ENCODE measurements around the gene COPE.

DNA sequence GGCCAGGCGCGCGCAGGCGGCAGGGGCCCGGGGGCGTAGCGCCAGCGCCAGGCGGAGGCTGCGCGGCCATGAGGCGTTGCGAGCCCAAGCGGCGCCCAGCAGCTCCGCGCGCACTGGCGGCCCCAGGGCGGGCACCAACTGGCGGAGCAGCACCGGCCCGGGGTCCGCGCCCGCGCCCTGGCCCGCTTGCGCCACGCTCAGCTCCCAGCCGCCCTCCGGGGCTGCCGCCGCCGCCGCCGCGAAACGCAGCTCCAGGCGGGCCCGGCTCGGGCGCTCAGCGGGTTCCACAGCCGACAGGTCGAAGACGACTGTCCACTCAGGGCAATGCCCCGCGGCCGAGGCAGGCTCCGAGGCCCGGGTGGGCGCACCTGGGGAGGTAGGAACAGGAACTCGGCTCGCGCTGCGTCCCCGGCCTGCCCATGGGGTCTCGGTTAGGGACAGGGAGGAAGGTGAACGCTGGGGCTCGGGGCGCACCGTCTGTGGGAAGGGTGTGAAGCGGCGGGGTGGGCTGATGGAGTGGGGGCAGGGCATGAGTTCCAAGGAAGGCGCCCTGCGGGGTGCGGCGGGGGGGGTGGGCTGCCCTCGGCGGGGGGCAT is 50.1 kb downstream of the COPE start:
- TF ChIP-seq, protein P1, sequence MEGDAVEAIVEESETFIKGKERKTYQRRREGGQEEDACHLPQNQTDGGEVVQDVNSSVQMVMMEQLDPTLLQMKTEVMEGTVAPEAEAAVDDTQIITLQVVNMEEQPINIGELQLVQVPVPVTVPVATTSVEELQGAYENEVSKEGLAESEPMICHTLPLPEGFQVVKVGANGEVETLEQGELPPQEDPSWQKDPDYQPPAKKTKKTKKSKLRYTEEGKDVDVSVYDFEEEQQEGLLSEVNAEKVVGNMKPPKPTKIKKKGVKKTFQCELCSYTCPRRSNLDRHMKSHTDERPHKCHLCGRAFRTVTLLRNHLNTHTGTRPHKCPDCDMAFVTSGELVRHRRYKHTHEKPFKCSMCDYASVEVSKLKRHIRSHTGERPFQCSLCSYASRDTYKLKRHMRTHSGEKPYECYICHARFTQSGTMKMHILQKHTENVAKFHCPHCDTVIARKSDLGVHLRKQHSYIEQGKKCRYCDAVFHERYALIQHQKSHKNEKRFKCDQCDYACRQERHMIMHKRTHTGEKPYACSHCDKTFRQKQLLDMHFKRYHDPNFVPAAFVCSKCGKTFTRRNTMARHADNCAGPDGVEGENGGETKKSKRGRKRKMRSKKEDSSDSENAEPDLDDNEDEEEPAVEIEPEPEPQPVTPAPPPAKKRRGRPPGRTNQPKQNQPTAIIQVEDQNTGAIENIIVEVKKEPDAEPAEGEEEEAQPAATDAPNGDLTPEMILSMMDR (IDR thresholded peaks at IDR 0.05), result no peak
- TF ChIP-seq POLR2A (IDR thresholded peaks at IDR 0.05) (no peak), POLR2AphosphoS5 (IDR thresholded peaks at IDR 0.05) (no peak)

Data from gastroesophageal sphincter (tissue), 3 donors.